ENCODE data around the gene TENT5A.
"Not testable (repeated sequence)": the region's sequence is repeated elsewhere in the genome, so short reads cannot be mapped to it uniquely, and the experiment has no call there.

TENT5A gene

GRCh38 chr6:81783893-81784292, 31.4 kb upstream of the TENT5A start:
- Mint-ChIP-seq H3K9me3 (ENCODE audit: low read depth) (no peaks in the 10 kb centered on the region), H3K27ac (no peak overlapping the region), H3K4me1 (ENCODE audit: low read depth) (no peaks in the 10 kb centered on the region), H3K36me3 (no peaks in the 10 kb centered on the region), H3K4me3 (no peak overlapping the region), H3K27me3 (peaks cover 8% of the 10 kb centered on the region)

- Mint-ChIP-seq H3K4me1 (ENCODE audit: low read depth) (no peaks in the 10 kb centered on the region), H3K9me3 (ENCODE audit: low read depth) (no peaks in the 10 kb centered on the region), H3K36me3 (no peaks in the 10 kb centered on the region), H3K27ac (no peak overlapping the region), H3K27me3 (peaks cover 13% of the 10 kb centered on the region), H3K4me3 (no peak overlapping the region)
Observed at GRCh38 chr6:81781624-81782023, 29.1 kb upstream of the TENT5A start.

- H3K27me3 Mint-ChIP-seq, result peaks cover 5% of the 10 kb centered on the region
- no peaks in the 10 kb centered on the region for H3K4me1 Mint-ChIP-seq (ENCODE audit: low read depth)
- H3K9me3 Mint-ChIP-seq (ENCODE audit: low read depth), result no peaks in the 10 kb centered on the region
Observed at GRCh38 chr6:81777586-81778268, 25.2 kb upstream of the TENT5A start.

GRCh38 chr6:81776219-81776618, 23.7 kb upstream of the TENT5A start:
- H3K27ac Mint-ChIP-seq; H3K4me3 Mint-ChIP-seq; H3K9me3 Mint-ChIP-seq (ENCODE audit: low read depth); H3K36me3 Mint-ChIP-seq; H3K27me3 Mint-ChIP-seq; H3K4me1 Mint-ChIP-seq (ENCODE audit: low read depth): not testable (repeated sequence)

More at GRCh38 chr6:81777586-81778268, 25.2 kb upstream of the TENT5A start:
- Mint-ChIP-seq H3K36me3 (no peaks in the 10 kb centered on the region), H3K27ac (no peak overlapping the region), H3K4me3 (no peak overlapping the region)

GRCh38 chr6:81774542-81774941, 22.1 kb upstream of the TENT5A start:
- Mint-ChIP-seq H3K4me1 (ENCODE audit: low read depth) (no peaks in the 10 kb centered on the region), H3K36me3 (no peaks in the 10 kb centered on the region), H3K4me3 (no peak overlapping the region), H3K9me3 (ENCODE audit: low read depth) (no peaks in the 10 kb centered on the region), H3K27me3 (peaks cover 5% of the 10 kb centered on the region), H3K27ac (no peak overlapping the region)

- H3K36me3 Mint-ChIP-seq, result no peaks in the 10 kb centered on the region
- H3K4me3 Mint-ChIP-seq, result no peak overlapping the region
- no peaks in the 10 kb centered on the region for H3K9me3 Mint-ChIP-seq (ENCODE audit: low read depth)
- peaks cover 5% of the 10 kb centered on the region for H3K27me3 Mint-ChIP-seq
- no peak overlapping the region for H3K27ac Mint-ChIP-seq
- no peaks in the 10 kb centered on the region for H3K4me1 Mint-ChIP-seq (ENCODE audit: low read depth)
Observed at GRCh38 chr6:81773887-81774286, 21.4 kb upstream of the TENT5A start.

- Mint-ChIP-seq H3K4me1 (ENCODE audit: low read depth) (no peaks in the 10 kb centered on the region), H3K27ac (no peak overlapping the region), H3K9me3 (ENCODE audit: low read depth) (no peaks in the 10 kb centered on the region), H3K4me3 (no peak overlapping the region), H3K36me3 (no peaks in the 10 kb centered on the region), H3K27me3 (peaks cover 7% of the 10 kb centered on the region)
Observed at GRCh38 chr6:81772741-81773140, 20.3 kb upstream of the TENT5A start.

GRCh38 chr6:81771097-81771496, 18.6 kb upstream of the TENT5A start:
- H3K4me3 Mint-ChIP-seq, result no peak overlapping the region
- no peak overlapping the region for H3K27ac Mint-ChIP-seq
- H3K4me1 Mint-ChIP-seq (ENCODE audit: low read depth), result no peaks in the 10 kb centered on the region
- peaks cover 7% of the 10 kb centered on the region for H3K27me3 Mint-ChIP-seq
- H3K36me3 Mint-ChIP-seq, result no peaks in the 10 kb centered on the region
- no peaks in the 10 kb centered on the region for H3K9me3 Mint-ChIP-seq (ENCODE audit: low read depth)

- no peaks in the 10 kb centered on the region for H3K9me3 Mint-ChIP-seq (ENCODE audit: low read depth)
- peaks cover 7% of the 10 kb centered on the region for H3K27me3 Mint-ChIP-seq
- H3K4me3 Mint-ChIP-seq, result no peak overlapping the region
- H3K27ac Mint-ChIP-seq, result no peak overlapping the region
- no peaks in the 10 kb centered on the region for H3K36me3 Mint-ChIP-seq
- no peaks in the 10 kb centered on the region for H3K4me1 Mint-ChIP-seq (ENCODE audit: low read depth)
Observed at GRCh38 chr6:81770381-81770780, 17.9 kb upstream of the TENT5A start.

- H3K27ac Mint-ChIP-seq, result no peak overlapping the region
- no peaks in the 10 kb centered on the region for H3K36me3 Mint-ChIP-seq
- no peak overlapping the region for H3K4me3 Mint-ChIP-seq
- no peaks in the 10 kb centered on the region for H3K4me1 Mint-ChIP-seq (ENCODE audit: low read depth)
- peaks cover 10% of the 10 kb centered on the region for H3K27me3 Mint-ChIP-seq
- H3K9me3 Mint-ChIP-seq (ENCODE audit: low read depth), result no peaks in the 10 kb centered on the region
Observed at GRCh38 chr6:81769824-81770223, 17.3 kb upstream of the TENT5A start.

- peaks cover 10% of the 10 kb centered on the region for H3K27me3 Mint-ChIP-seq
Observed at GRCh38 chr6:81768150-81768942, 15.9 kb upstream of the TENT5A start.

GRCh38 chr6:81767163-81767891, 14.8 kb upstream of the TENT5A start:
- H3K4me1 Mint-ChIP-seq (ENCODE audit: low read depth), result no peaks in the 10 kb centered on the region
- H3K9me3 Mint-ChIP-seq (ENCODE audit: low read depth), result no peaks in the 10 kb centered on the region

More at GRCh38 chr6:81768150-81768942, 15.9 kb upstream of the TENT5A start:
- H3K9me3 Mint-ChIP-seq (ENCODE audit: low read depth), result no peaks in the 10 kb centered on the region
- H3K36me3 Mint-ChIP-seq, result no peaks in the 10 kb centered on the region
- no peak overlapping the region for H3K4me3 Mint-ChIP-seq
- no peak overlapping the region for H3K27ac Mint-ChIP-seq
- no peaks in the 10 kb centered on the region for H3K4me1 Mint-ChIP-seq (ENCODE audit: low read depth)

GRCh38 chr6:81766482-81767069, 14.1 kb upstream of the TENT5A start:
- H3K4me1 Mint-ChIP-seq (ENCODE audit: low read depth), result no peaks in the 10 kb centered on the region
- H3K9me3 Mint-ChIP-seq (ENCODE audit: low read depth), result no peaks in the 10 kb centered on the region
- no peak overlapping the region for H3K4me3 Mint-ChIP-seq
- H3K36me3 Mint-ChIP-seq, result no peaks in the 10 kb centered on the region
- H3K27ac Mint-ChIP-seq, result no peak overlapping the region
- H3K27me3 Mint-ChIP-seq, result peaks cover 10% of the 10 kb centered on the region

More at GRCh38 chr6:81767163-81767891, 14.8 kb upstream of the TENT5A start:
- no peak overlapping the region for H3K27ac Mint-ChIP-seq
- H3K4me3 Mint-ChIP-seq, result no peak overlapping the region
- peaks cover 10% of the 10 kb centered on the region for H3K27me3 Mint-ChIP-seq
- no peaks in the 10 kb centered on the region for H3K36me3 Mint-ChIP-seq

GRCh38 chr6:81764531-81764930, 12.1 kb upstream of the TENT5A start:
- Mint-ChIP-seq H3K9me3 (ENCODE audit: low read depth) (no peaks in the 10 kb centered on the region), H3K27me3 (peaks cover 10% of the 10 kb centered on the region), H3K27ac (no peak overlapping the region), H3K36me3 (no peaks in the 10 kb centered on the region), H3K4me3 (no peak overlapping the region), H3K4me1 (ENCODE audit: low read depth) (no peaks in the 10 kb centered on the region)

- Mint-ChIP-seq H3K27ac (no peak overlapping the region), H3K36me3 (no peaks in the 10 kb centered on the region), H3K27me3 (peaks cover 10% of the 10 kb centered on the region), H3K4me3 (no peak overlapping the region), H3K4me1 (ENCODE audit: low read depth) (no peaks in the 10 kb centered on the region), H3K9me3 (ENCODE audit: low read depth) (no peaks in the 10 kb centered on the region)
Observed at GRCh38 chr6:81763968-81764367, 11.5 kb upstream of the TENT5A start.
